GM23248 (cell line): ENCODE results near the gene PRKAR1B. TPM values are rescaled to one million over a fixed set of nuclear protein-coding genes. Genes with fewer than 3 reads are reported as not detected.

Source experiments
- DNase-seq: peaks from one replicate; pipeline ENCODE4 v3.0.0-alpha.2; 2015
- H2AFZ ChIP-seq: fragments of 200-600 bp; sonication (generic); 2 replicates; pipeline ENCODE4 v1.6.1; 2016; ENCODE audit warnings: antibody characterized with exemption
- H3F3A ChIP-seq: fragments of 200-600 bp; sonication (generic); 2 replicates; pipeline ENCODE4 v1.6.1; 2016; ENCODE audit warnings: mild to moderate bottlenecking, antibody characterized with exemption, mixed run types; ENCODE audit not compliant: insufficient read depth
- H3K27ac ChIP-seq: fragments of 200-600 bp; sonication (generic); 2 replicates; pipeline ENCODE4 v1.5.1; 2016; ENCODE audit warnings: mild to moderate bottlenecking
- H3K27me3 ChIP-seq: fragments of 200-600 bp; sonication (generic); replicated peaks from 2 replicates; pipeline ENCODE4 v1.6.1; 2016; ENCODE audit warnings: mild to moderate bottlenecking; ENCODE audit not compliant: insufficient read depth
- H3K36me3 ChIP-seq: fragments of 200-600 bp; sonication (generic); 2 replicates; pipeline ENCODE4 v1.6.1; 2016; ENCODE audit warnings: low read depth, mild to moderate bottlenecking
- H3K4me1 ChIP-seq: fragments of 200-600 bp; sonication (generic); 2 replicates; pipeline ENCODE4 v1.6.1; 2016; ENCODE audit warnings: mild to moderate bottlenecking; ENCODE audit not compliant: insufficient read depth
- H3K4me2 ChIP-seq: fragments of 200-600 bp; sonication (generic); one replicate; pipeline ENCODE4 v1.6.1; 2016; ENCODE audit warnings: mild to moderate bottlenecking; ENCODE audit not compliant: unreplicated experiment
- H3K4me3 ChIP-seq: fragments of 200-600 bp; sonication (generic); 2 replicates; pipeline ENCODE4 v1.5.1; 2016; ENCODE audit warnings: mild to moderate bottlenecking
- H3K79me2 ChIP-seq: fragments of 200-600 bp; sonication (generic); 2 replicates; pipeline ENCODE4 v1.6.1; 2016; ENCODE audit warnings: mild to moderate bottlenecking; ENCODE audit not compliant: insufficient read depth
- H3K9ac ChIP-seq: fragments of 200-600 bp; sonication (generic); 2 replicates; pipeline ENCODE4 v1.6.1; 2016; ENCODE audit warnings: mild to moderate bottlenecking
- H3K9me2 ChIP-seq: fragments of 200-600 bp; sonication (generic); 2 replicates; pipeline ENCODE4 v1.6.1; 2016; ENCODE audit warnings: mixed run types, mild to moderate bottlenecking, moderate library complexity; ENCODE audit not compliant: insufficient read depth
- H3K9me3 ChIP-seq: fragments of 200-600 bp; sonication (generic); one replicate; pipeline ENCODE4 v1.6.1; 2017; ENCODE audit warnings: low read depth
- H4K20me1 ChIP-seq: fragments of 200-600 bp; sonication (generic); 2 replicates; pipeline ENCODE4 v1.6.0; 2016; ENCODE audit not compliant: insufficient read depth
- EZH2 ChIP-seq: fragments of 200-600 bp; sonication (generic); IDR thresholded peaks from 2 replicates; pipeline ENCODE4 v1.6.1; 2018; ENCODE audit warnings: antibody characterized with exemption, mild to moderate bottlenecking; ENCODE audit not compliant: insufficient read depth, poor library complexity, severe bottlenecking
- EZH2phosphoT487 ChIP-seq: fragments of 200-600 bp; sonication (generic); IDR thresholded peaks from 2 replicates; pipeline ENCODE4 v1.6.1; 2018; ENCODE audit warnings: antibody characterized with exemption, moderate library complexity, mild to moderate bottlenecking, low read depth; ENCODE audit not compliant: insufficient read depth
- WGBS, 2 experiments: methylation state at CpG; one replicate each; pipeline ENCODE4 v1.1.6; 2015 to 2017; ENCODE audit warnings: low lambda C conversion rate in 2 of 2, low coverage in 1 of 2; ENCODE audit errors: missing lambda C conversion rate in 2 of 2; 5-methylcytosine and 5-hydroxymethylcytosine counted together
- in situ Hi-C: fragments of 300-500 bp; cut with MboI; formaldehyde crosslinking; loops from 2 replicates; pipeline ENCODE4 v1.15.0; 2020
- polyA plus RNA-seq: library from polyadenylated mRNA; unstranded; fragments of >200 nt; fragmentation: Nextera tagmentation; extraction: Ambion mirVana; gene quantifications from 2 replicates; pipeline ENCODE4 v1.2.1, GENCODE V29; 2016
- total RNA-seq: library from RNA; depleted of rRNA; stranded (reverse); fragments of >200 nt; shearing (Covaris generic); gene quantifications from 2 replicates; pipeline ENCODE4 v1.2.3, GENCODE V29; 2014

PRKAR1B gene
- total and polyA plus RNA-seq, 2 experiments from 2014 or later, result 10.2 to 12.9 TPM

GRCh38 chr7:504221-505111 lies 222.6 kb downstream of the PRKAR1B start:
- Histone ChIP-seq H3K79me2 (no peaks in the 10 kb centered on the region), H3K27ac (no peak overlapping the region), H3K27me3 (no peaks in the 10 kb centered on the region), H3K9me2 (no peaks in the 10 kb centered on the region), H3F3A (no peaks in the 10 kb centered on the region), H3K4me2 (no peak overlapping the region), H3K36me3 (no peaks in the 10 kb centered on the region; the same call in 1 of the 2 replicates), H3K9ac (no peak overlapping the region), H2AFZ (no peak overlapping the region), H4K20me1 (no peaks in the 10 kb centered on the region), H3K9me3 (no peaks in the 10 kb centered on the region), H3K4me3 (no peak overlapping the region), H3K4me1 (no peaks in the 10 kb centered on the region)
- TF ChIP-seq EZH2, result no peak
- TF ChIP-seq EZH2phosphoT487, result no peak
- WGBS, 2 experiments, result 90 to 94% methylated on average over 21 to 34 of the region's 34 CpGs
- no peak for DNase-seq
- in situ Hi-C loops, result no loop called here

GRCh38 chr7:503575-504111 lies 223.4 kb downstream of the PRKAR1B start:
- Histone ChIP-seq H3K9me3 (no peaks in the 10 kb centered on the region), H3K36me3 (no peaks in the 10 kb centered on the region; the same call in 1 of the 2 replicates), H3K9me2 (no peaks in the 10 kb centered on the region), H3K79me2 (no peaks in the 10 kb centered on the region), H3K27ac (no peak overlapping the region), H2AFZ (no peak overlapping the region), H3K4me1 (no peaks in the 10 kb centered on the region), H3K9ac (no peak overlapping the region), H3K4me3 (no peak overlapping the region), H4K20me1 (no peaks in the 10 kb centered on the region), H3K27me3 (no peaks in the 10 kb centered on the region), H3F3A (no peaks in the 10 kb centered on the region), H3K4me2 (no peak overlapping the region)
- in situ Hi-C loops, result no loop called here
- 61 to 66% methylated on average over 18 to 20 of the region's 20 CpGs for whole genome bisulfite sequencing, 2 experiments
- no peak for TF ChIP-seq EZH2
- TF ChIP-seq EZH2phosphoT487, result no peak
- no peak for DNase-seq

- Histone ChIP-seq H4K20me1 (no peaks in the 10 kb centered on the region), H2AFZ (no peak overlapping the region), H3K9me2 (no peaks in the 10 kb centered on the region), H3K4me3 (no peak overlapping the region), H3K79me2 (no peaks in the 10 kb centered on the region), H3F3A (no peaks in the 10 kb centered on the region), H3K4me2 (no peak overlapping the region), H3K27ac (no peak overlapping the region), H3K27me3 (no peaks in the 10 kb centered on the region), H3K9ac (no peak overlapping the region), H3K36me3 (no peaks in the 10 kb centered on the region; the same call in 1 of the 2 replicates), H3K4me1 (no peaks in the 10 kb centered on the region), H3K9me3 (no peaks in the 10 kb centered on the region)
- TF ChIP-seq EZH2, result no peak
- no peak for TF ChIP-seq EZH2phosphoT487
- in situ Hi-C loops, result no loop called here
- DNase-seq, result no peak
- WGBS, 2 experiments, result 84 to 88% methylated on average over 13 of the region's 13 CpGs
These were observed 224.8 kb downstream of the PRKAR1B start for GRCh38 chr7:502296-502695.

GRCh38 chr7:501526-501925 lies 225.6 kb downstream of the PRKAR1B start:
- H3K4me1 ChIP-seq, result no peaks in the 10 kb centered on the region
- no peak overlapping the region for H3K9ac ChIP-seq
- H3F3A ChIP-seq, result no peaks in the 10 kb centered on the region
- H2AFZ ChIP-seq, result no peak overlapping the region
- DNase-seq, result no peak
- no peaks in the 10 kb centered on the region for H4K20me1 ChIP-seq
- H3K4me2 ChIP-seq, result no peak overlapping the region
- H3K27ac ChIP-seq, result no peak overlapping the region
- WGBS, 2 experiments, result 84 to 90% methylated on average over 7 of the region's 7 CpGs
- no peak overlapping the region for H3K4me3 ChIP-seq
- H3K9me3 ChIP-seq, result no peaks in the 10 kb centered on the region
- no peaks in the 10 kb centered on the region for H3K79me2 ChIP-seq
- no peaks in the 10 kb centered on the region for H3K27me3 ChIP-seq
- TF ChIP-seq EZH2 (no peak), EZH2phosphoT487 (no peak)
- H3K36me3 ChIP-seq, result no peaks in the 10 kb centered on the region; the same call in 1 of the 2 replicates
- in situ Hi-C loops, result no loop called here
- no peaks in the 10 kb centered on the region for H3K9me2 ChIP-seq
